IPS-15b (cell line): ENCODE data around the gene C9orf153.

Source experiments
- H3K27me3 ChIP-seq: one replicate; pipeline ENCODE4 v1.6.1; 2013; ENCODE audit warnings: low read length; ENCODE audit not compliant: control insufficient read depth, insufficient read depth
- H3K36me3 ChIP-seq: one replicate; pipeline ENCODE4 v1.6.1; 2013; ENCODE audit warnings: low read length; ENCODE audit not compliant: control insufficient read depth, insufficient read depth
- H3K4me1 ChIP-seq: one replicate; pipeline ENCODE4 v1.6.1; 2013; ENCODE audit warnings: mild to moderate bottlenecking, low read length; ENCODE audit not compliant: control insufficient read depth, insufficient read depth
- H3K4me3 ChIP-seq: one replicate; pipeline ENCODE4 v1.5.1; 2013; ENCODE audit warnings: low read depth, low read length
- H3K9ac ChIP-seq: one replicate; pipeline ENCODE4 v1.6.1; 2013; ENCODE audit warnings: low read depth, mild to moderate bottlenecking, low read length
- H3K9me3 ChIP-seq: one replicate; pipeline ENCODE4 v1.6.1; 2013; ENCODE audit warnings: mild to moderate bottlenecking, low read length; ENCODE audit not compliant: control insufficient read depth, insufficient read depth

C9orf153 gene

GRCh38 chr9:86183229-86184137 is 76.0 kb downstream of the C9orf153 start:
- H3K27me3 ChIP-seq, result peaks cover 2% of the 10 kb centered on the region
- no peak overlapping the region for H3K4me3 ChIP-seq
- no peaks in the 10 kb centered on the region for H3K36me3 ChIP-seq
- no peak overlapping the region for H3K9ac ChIP-seq
- H3K4me1 ChIP-seq, result peaks cover 19% of the 10 kb centered on the region
- no peaks in the 10 kb centered on the region for H3K9me3 ChIP-seq

- Histone ChIP-seq H3K36me3 (no peaks in the 10 kb centered on the region), H3K27me3 (peaks cover 2% of the 10 kb centered on the region), H3K4me1 (peaks cover 19% of the 10 kb centered on the region), H3K4me3 (peak overlapping the region; percentile 37), H3K9me3 (no peaks in the 10 kb centered on the region), H3K9ac (no peak overlapping the region)
Observed at GRCh38 chr9:86181379-86182315, 77.8 kb downstream of the C9orf153 start.

- no peaks in the 10 kb centered on the region for H3K9me3 ChIP-seq
Observed at GRCh38 chr9:86178503-86178902, 81.0 kb downstream of the C9orf153 start.

GRCh38 chr9:86177995-86178394 is 81.5 kb downstream of the C9orf153 start:
- H3K36me3 ChIP-seq, result no peaks in the 10 kb centered on the region
- no peaks in the 10 kb centered on the region for H3K27me3 ChIP-seq
- peaks cover 19% of the 10 kb centered on the region for H3K4me1 ChIP-seq
- H3K4me3 ChIP-seq, result no peak overlapping the region
- H3K9me3 ChIP-seq, result no peaks in the 10 kb centered on the region
- no peak overlapping the region for H3K9ac ChIP-seq

More at GRCh38 chr9:86178503-86178902, 81.0 kb downstream of the C9orf153 start:
- Histone ChIP-seq H3K4me3 (no peak overlapping the region), H3K36me3 (no peaks in the 10 kb centered on the region), H3K4me1 (peaks cover 19% of the 10 kb centered on the region), H3K9ac (no peak overlapping the region), H3K27me3 (no peaks in the 10 kb centered on the region)

- H3K36me3 ChIP-seq, result no peaks in the 10 kb centered on the region
Observed at GRCh38 chr9:86176468-86176867, 83.0 kb downstream of the C9orf153 start.

GRCh38 chr9:86175743-86176456 is 83.6 kb downstream of the C9orf153 start:
- no peaks in the 10 kb centered on the region for H3K36me3 ChIP-seq
- peaks cover 6% of the 10 kb centered on the region for H3K4me1 ChIP-seq
- no peak overlapping the region for H3K4me3 ChIP-seq
- H3K27me3 ChIP-seq, result no peaks in the 10 kb centered on the region
- H3K9ac ChIP-seq, result no peak overlapping the region
- no peaks in the 10 kb centered on the region for H3K9me3 ChIP-seq

More at GRCh38 chr9:86176468-86176867, 83.0 kb downstream of the C9orf153 start:
- H3K4me1 ChIP-seq, result peaks cover 11% of the 10 kb centered on the region
- H3K27me3 ChIP-seq, result no peaks in the 10 kb centered on the region
- H3K9me3 ChIP-seq, result no peaks in the 10 kb centered on the region
- no peak overlapping the region for H3K4me3 ChIP-seq
- no peak overlapping the region for H3K9ac ChIP-seq

- Histone ChIP-seq H3K27me3 (no peaks in the 10 kb centered on the region), H3K9ac (no peak overlapping the region), H3K9me3 (no peaks in the 10 kb centered on the region), H3K4me1 (peaks cover 2% of the 10 kb centered on the region), H3K36me3 (no peaks in the 10 kb centered on the region), H3K4me3 (no peak overlapping the region)
Observed at GRCh38 chr9:86175223-86175622, 84.2 kb downstream of the C9orf153 start.
